ENCODE results near the gene INTS14.

DNA sequence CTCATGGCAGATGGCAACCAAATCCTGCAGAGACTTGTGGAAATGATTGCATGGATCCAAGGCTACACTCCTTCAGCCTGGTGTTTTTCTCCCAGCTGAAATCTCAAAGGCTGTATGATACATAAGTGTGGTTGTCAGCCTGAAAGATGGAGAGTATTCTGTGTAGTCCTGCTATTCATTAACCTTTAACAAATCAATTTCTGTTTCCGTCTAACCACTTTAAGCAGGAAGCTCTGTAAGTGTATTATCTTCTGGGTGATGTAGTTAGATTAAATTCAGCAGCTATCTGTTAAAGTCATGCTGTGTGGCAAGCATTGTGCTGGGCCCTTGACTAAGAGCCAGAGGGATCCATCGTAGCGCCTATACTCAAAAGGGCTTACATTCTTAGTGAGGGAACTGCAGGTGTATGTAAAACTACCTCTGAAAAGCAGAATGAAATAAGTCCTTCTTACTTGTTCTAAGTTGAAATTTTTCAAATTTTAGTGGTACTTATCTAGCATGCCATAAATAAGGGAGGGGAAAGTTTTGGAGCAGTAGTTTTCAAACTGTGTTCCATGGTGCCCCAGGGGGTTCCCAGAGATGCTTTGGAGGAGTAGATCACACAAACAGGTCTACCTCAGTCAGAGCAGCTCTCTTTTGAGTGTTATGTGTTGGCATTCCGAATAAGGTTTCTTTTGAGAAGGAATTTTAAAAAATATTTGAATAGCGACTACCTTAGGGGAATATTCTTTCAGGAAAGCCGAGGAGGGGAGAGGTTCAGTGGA is 51.8 kb downstream of the INTS14 start:
- no peak for TF ChIP-seq POLR2A (IDR thresholded peaks at IDR 0.05)
- TF ChIP-seq, protein P1, sequence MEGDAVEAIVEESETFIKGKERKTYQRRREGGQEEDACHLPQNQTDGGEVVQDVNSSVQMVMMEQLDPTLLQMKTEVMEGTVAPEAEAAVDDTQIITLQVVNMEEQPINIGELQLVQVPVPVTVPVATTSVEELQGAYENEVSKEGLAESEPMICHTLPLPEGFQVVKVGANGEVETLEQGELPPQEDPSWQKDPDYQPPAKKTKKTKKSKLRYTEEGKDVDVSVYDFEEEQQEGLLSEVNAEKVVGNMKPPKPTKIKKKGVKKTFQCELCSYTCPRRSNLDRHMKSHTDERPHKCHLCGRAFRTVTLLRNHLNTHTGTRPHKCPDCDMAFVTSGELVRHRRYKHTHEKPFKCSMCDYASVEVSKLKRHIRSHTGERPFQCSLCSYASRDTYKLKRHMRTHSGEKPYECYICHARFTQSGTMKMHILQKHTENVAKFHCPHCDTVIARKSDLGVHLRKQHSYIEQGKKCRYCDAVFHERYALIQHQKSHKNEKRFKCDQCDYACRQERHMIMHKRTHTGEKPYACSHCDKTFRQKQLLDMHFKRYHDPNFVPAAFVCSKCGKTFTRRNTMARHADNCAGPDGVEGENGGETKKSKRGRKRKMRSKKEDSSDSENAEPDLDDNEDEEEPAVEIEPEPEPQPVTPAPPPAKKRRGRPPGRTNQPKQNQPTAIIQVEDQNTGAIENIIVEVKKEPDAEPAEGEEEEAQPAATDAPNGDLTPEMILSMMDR (IDR thresholded peaks at IDR 0.05), result no peak

Data from esophagus squamous epithelium (tissue), 4 donors.